GM19043 (cell line): ENCODE measurements around the gene TRMT1.

ENCODE experiments used
- ATAC-seq: cut with Tn5 transposase; IDR thresholded peaks from one replicate; pipeline ENCODE4 v1.9.1; 2021; ENCODE audit warnings: low read depth; ENCODE audit not compliant: unreplicated experiment

TRMT1 gene

DNA sequence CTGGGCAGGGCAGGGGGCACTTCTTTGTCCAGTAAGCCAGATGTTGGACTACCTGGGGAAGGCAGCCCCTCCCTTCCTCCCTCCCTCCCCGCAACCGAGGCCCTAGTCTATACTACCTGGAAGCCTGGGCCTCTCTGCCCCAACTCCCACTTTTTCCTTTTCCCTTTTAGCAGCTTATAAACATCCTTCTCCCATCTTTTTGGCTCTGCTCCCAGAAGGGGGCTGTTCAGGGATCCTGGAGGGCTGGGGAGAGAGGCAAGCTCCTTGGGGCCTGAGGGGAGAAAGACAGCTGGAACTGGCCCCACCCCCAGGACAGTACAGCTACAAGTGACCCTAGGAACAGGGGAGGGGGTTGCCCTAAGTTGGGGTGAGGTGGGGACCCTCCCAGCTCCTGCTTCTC is 58.8 kb downstream of the TRMT1 start:
- ATAC-seq, result no peak

DNA sequence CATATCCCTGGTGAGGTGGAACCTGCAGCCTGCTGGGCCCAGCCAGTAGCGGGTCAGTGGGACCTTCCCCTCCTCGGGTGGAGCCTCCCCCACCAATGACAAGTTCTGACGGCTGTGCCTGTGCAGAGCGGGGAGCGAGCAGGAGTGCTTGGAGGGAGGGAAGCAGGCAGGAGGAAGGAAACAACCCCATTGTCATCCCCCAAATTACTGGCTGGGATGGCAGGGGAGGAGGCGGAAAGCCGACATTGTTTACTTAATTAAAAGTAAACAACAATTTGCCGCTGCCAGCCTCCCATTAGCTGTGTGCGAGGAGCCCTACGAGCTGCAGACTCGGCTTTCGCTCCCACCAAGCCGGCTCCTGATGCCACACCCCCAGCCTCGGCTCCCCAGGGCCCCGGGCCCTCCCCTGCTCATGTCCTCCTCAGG is 59.4 kb downstream of the TRMT1 start:
- no peak for ATAC-seq

DNA sequence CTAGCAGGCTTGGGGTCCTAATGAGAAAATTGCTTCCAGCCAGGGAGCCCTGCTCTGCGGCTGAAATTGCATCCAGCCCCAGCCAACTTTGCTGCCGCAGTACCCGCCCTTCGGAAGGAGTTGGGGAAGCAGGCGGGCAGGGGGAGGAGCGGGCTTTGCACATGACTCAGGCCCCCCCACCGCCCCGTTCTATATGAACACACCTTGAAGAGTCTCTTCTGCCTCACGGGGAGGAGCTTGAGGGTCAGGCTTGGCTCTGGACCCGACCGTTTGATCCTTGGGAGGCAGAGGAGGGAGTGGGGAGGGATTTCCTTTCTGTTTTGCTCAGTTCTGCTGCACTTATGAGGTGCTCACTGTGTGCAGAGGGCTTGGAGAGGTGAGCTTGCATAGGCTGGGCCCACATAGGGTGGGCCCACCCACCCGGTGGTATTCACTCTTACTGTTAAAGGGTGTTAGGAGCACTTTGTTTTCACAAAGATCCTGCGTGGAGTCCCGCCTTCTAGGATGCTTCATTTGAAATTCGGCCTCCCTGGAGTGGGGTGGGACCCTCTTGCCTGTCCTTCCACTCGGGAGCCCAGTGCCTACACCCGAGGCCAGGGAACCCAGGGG is 60.4 kb downstream of the TRMT1 start:
- no peak for ATAC-seq

DNA sequence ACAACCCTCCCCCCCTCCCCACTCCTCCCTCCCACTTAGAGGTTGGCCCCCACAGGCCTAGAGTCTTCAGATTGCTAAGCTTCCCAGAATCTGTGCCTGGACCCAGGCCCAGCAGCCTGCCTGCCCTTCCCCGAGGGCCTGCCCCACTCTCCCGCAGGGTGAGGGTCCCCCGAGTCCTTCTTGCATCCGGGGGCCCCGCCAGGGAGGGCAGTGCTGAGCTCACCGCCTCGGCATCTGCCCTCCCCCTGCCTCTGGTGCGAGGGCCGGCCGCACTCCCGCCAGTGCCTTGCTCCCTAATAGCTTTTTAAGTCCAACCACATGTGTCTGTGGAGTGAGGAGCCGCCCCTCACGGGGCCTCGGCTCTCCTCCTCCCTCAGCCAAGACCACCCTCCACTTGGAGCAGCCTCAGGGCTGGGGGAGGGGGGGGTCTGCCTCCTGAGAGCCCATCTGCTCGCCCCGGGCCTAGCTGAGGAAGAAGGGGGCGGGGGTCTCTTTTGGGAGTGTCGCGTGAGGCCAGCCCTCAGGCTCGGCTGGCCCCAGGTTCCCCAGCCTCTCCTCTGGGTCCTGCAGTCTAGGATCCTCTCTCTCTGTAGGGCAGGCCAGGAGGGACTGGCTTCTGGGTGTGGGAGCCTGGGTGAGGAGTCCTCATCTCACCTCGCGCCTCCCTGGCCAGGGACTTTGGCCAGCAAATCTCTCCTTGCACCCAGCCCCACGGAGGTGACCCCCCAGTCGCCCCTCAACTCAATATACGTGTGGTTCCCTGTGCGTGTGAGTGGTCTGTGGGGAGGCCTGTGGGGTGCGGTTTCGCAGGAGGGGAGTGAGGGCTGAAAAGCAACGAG is 61.1 kb downstream of the TRMT1 start:
- no peak for ATAC-seq
